Measurements from ENCODE around the gene ABHD6. TPM values are rescaled to one million over a fixed set of nuclear protein-coding genes. Genes with fewer than 3 reads are reported as not detected.

The ABHD6 gene
- total and polyA plus RNA-seq, 9 of the 15 experiments (the other 6 are each of a cell fraction or from before 2014, with no cell fraction given), result 0.53 to 3.6 (median 2.5) TPM

- Histone ChIP-seq H3K27ac (ENCODE audit: extremely low read depth, low read depth, low read length) (no peak overlapping the region), H3K79me2 (ENCODE audit: control insufficient read depth, insufficient read depth, low read length) (no peaks in the 10 kb centered on the region), H3K36me3 (ENCODE audit: control insufficient read depth, insufficient read depth, low read length) (no peaks in the 10 kb centered on the region), H3K27me3 (ENCODE audit: control insufficient read depth in 2 of 2, insufficient read depth in 2 of 2, low read length in 2 of 2) (peaks cover 6 to 39% of the 10 kb centered on the region in 2 experiments; a peak in 4 of 5 replicates), H3K9ac (ENCODE audit: insufficient read depth in 1 of 2, low read depth in 2 of 2, low read length in 2 of 2) (no peak overlapping the region), H3K4me3 (no peak overlapping the region), H4K20me1 (replicated peaks; ENCODE audit: control insufficient read depth, insufficient read depth, low read length) (no peaks in the 10 kb centered on the region), H2AFZ (ENCODE audit: low read depth, low read length) (no peak overlapping the region), H3K4me2 (ENCODE audit: insufficient read depth, low read length) (no peak overlapping the region), H3K9me1 (ENCODE audit: control insufficient read depth, insufficient read depth, low read length) (no peaks in the 10 kb centered on the region), H3K4me1 (replicated peaks in 1 of 2; ENCODE audit: control insufficient read depth in 2 of 2, insufficient read depth in 2 of 2, low read length in 2 of 2) (no peaks in the 10 kb centered on the region), H3K9me3 (replicated peaks; ENCODE audit: control insufficient read depth, insufficient read depth, low read depth, low read length) (no peaks in the 10 kb centered on the region)
- intact Hi-C loops (cut with micrococcal nuclease) (no loop called here), in situ Hi-C loops (cut with MboI) (no loop called here)
- ChIA-PET POLR2A (no interaction called here), CTCF (ENCODE audit: low intra/inter-chr PET ratio) (no interaction called here)
- ATAC-seq (no peak), DNase-seq (ENCODE audit: extremely low read depth in 1 of 4, low spot score in 3 of 4) (no peak), FAIRE-seq (no peak)
- WGBS (ENCODE audit: insufficient coverage, low coverage, missing lambda C conversion rate), result 39% methylated on average over 6 of the region's 9 CpGs
- BruUV-seq (replicated peaks), result no TSS peak
- TF ChIP-seq PYGO2 (tag; IDR thresholded peaks at IDR 0.05) (no peak), FIP1L1 (IDR thresholded peaks at IDR 0.05; ENCODE audit: low read depth, low read length, poor library complexity, severe bottlenecking) (no peak), ZNF655 (CRISPR knock-in tag; IDR thresholded peaks at IDR 0.05) (no peak), ILF3 (IDR thresholded peaks at IDR 0.05; ENCODE audit: borderline replicate concordance) (no peak), ZNF518B (CRISPR knock-in tag; IDR thresholded peaks at IDR 0.05) (no peak), CSDE1 (IDR thresholded peaks at IDR 0.05) (no peak), ARID1B (IDR thresholded peaks at IDR 0.05) (no peak), YBX1 (IDR thresholded peaks at IDR 0.05) (no peak), SRSF7 (optimal IDR thresholded peaks at IDR 0.05; ENCODE audit: low read depth, low read length) (no peak), BRD9 (IDR thresholded peaks at IDR 0.05; ENCODE audit: low read depth, partially characterized antibody) (no peak), SIX5 (IDR thresholded peaks at IDR 0.05; ENCODE audit: borderline replicate concordance in 1 of 2, insufficient read depth in 1 of 2, low read depth in 1 of 2, low read length in 2 of 2) (no peak), MCM5 (IDR thresholded peaks at IDR 0.05; ENCODE audit: low read depth) (no peak), PATZ1 (CRISPR knock-in tag; IDR thresholded peaks at IDR 0.05; ENCODE audit: borderline replicate concordance) (no peak), HNRNPL (IDR thresholded peaks at IDR 0.05; ENCODE audit: low read depth, low read length) (no peak), CBX1 (IDR thresholded peaks at IDR 0.05; ENCODE audit: low read depth) (no peak), XRCC5 (IDR thresholded peaks at IDR 0.05; ENCODE audit: low read depth, low read length) (no peak), MYNN (IDR thresholded peaks at IDR 0.05) (no peak), MYNN (CRISPR knock-in tag; IDR thresholded peaks at IDR 0.05) (no peak)
Observed at GRCh38 chr3:58202917-58203360, 34.7 kb upstream of the ABHD6 start.

Data from K562 (cell line).